HG03521 (cell line): ENCODE data around the gene RNF113A.
"Not testable (repeated sequence)": the region's sequence is repeated elsewhere in the genome, so short reads cannot be mapped to it uniquely, and the experiment has no call there.

Source experiments
- ATAC-seq: cut with Tn5 transposase; IDR thresholded peaks from one replicate; pipeline ENCODE4 v1.9.1; 2021; ENCODE audit warnings: mild to moderate bottlenecking, moderate library complexity; ENCODE audit not compliant: unreplicated experiment

The RNF113A gene

DNA sequence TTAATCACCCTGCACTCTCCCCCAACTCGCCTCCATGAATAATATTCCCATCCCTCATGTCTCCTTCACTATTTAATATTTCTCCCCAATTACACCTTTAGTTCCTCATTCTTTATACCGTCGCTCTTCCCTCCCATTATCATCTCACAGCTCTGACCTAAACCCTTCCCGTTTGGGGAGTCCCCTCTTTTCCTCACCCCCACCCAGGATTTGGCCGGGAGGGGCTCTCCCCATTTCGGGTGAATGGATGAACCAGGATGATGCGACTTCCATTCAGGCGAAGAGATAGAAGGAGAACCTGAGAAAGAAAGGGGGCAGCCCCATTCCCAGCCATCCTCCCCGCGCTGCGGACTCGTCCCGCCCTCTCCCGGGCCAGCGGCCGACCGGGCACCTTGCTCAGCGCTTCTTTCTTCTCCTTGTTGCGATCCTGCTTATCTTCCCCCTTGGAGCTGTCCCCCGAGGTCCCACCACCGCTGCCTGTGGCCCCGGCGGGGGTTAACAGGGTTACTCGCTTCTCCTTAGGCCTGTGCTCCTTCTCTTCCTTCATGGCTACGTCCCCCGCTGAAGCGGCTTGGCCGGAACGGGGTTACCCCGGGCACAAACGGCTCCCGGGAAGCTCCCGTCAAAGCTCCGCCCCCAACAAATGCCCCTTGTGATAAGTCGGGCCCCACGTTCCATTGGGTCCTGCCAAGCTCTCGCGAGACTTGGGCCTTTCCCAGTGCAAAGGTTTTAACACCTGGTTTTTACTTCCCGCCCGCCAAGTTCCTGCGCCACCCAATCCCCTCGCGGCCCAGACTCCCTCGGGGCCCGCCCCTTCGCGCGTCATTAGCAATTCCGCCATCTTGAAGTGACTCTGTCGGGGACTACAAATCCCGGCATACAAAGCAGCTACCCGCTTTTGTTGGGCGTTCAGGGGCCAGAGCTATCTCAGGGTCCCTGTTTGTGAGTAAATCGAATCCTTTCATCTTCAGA, 18.9 kb downstream of the RNF113A start, which contains the start of gene UPF3B:
UPF3B (minus strand) TSS at position 582 of the 972 bp plus-strand sequence; CDS start at position 547, 35 bp downstream.
- ATAC-seq: peak; percentile 97

DNA sequence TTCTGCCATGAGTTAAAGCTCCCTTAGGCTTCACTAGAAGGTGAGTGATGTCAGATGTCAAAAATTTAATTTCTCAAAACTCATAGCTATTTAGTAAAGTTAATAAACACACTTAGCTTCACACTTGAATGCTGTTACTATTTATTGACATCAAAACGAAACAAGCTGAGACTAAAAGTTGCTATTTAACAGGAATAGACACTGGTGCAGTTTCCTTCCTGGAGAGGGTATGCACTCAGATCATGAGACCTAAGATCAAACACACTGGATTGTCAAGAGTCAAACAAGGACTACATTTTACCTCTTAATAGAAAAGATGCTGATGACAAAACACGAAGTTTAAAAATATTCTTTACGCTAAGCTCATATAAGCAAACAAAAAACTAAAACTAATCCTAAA, 37.6 kb downstream of the RNF113A start:
- no peak for ATAC-seq

DNA sequence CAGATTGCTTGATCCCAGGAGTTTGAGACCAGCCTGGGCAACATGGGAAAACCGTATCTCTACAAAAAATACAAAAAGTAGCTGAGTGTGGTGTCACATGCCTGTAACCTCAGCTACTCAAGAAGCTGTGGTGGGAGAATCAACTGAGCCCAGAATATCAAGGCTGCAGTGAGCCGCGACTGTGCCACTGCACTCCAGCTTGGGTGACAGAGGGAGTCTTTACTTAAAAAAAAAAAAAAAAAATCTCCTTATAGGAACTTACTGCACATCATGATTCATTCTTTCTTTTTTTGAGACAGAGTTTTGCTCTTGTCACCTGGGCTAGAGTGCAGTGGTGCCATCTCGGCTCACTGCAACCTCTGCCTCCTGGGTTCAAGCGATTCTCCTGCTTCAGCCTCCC, 43.1 kb downstream of the RNF113A start:
- ATAC-seq: no peak

DNA sequence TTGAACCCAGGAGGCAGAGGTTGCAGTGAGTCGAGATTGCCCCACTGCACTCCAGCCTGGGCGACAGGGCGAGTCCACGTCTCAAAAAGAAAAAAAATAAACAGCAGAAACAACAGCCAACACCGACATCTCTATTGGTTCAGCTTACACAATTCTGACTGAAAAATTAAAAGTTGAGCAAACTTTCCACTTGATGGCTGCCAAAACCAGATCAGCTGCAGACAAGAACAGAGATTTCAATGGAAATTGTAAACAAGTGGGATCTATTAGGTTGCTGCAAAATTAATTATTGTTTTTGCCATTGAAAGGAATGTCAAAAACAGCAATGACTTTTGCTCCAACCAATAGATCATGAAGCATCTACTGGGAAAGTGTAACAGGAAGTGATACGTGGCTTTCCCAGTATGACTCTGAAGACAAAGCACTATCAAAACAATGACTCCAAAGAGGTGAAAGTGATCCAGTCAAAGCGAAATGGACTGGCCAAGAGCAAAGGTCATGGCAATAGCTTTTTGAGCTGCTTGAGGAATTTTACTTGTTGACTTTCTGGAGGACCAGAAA, 45.1 kb downstream of the RNF113A start:
- ATAC-seq: no peak

DNA sequence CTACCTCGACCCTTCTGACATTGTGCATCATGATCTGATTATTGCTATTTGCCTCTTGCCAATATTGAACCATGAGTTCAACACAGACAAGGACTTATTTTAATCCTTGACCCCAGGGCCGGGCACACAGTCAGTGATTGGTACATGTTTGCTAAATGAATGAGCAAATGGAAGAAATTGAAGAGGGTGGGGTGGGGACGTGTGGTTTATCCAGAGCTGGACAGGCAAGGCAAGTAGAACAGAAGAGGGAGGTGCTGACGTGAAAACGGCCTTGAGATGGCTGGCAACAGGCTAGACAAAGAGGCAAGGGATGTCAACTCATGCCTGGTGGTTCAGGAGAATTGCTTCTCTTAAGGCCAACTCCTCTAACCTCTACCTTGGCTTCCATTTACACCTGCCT, 47.3 kb downstream of the RNF113A start:
- not testable (repeated sequence) for ATAC-seq

DNA sequence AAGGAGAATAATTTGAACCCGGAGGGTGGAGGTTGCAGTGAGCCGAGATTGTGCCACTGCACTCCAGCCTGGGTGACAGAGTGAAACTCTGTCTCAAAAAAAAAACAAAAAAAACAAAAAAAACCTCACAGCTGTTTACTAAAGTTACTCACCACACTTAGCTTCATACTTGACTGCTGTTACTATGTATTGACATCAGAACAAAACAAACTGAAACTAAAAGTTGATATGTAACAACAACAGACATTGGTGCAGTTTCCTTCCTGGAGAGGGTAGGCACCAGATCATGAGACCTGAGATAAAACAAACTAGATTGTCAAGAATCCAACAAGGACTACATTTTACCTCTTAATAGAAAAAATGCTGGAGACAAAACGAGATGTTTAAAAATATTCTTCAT, 49.8 kb downstream of the RNF113A start:
- peak; percentile 93 for ATAC-seq
